T-helper 2 cell treated with Interferon-gamma antibody and Interleukin-4, amounts not matched to agents 100 ng/mL and 5 ng/mL, for 36 hours (primary cell): ENCODE data around the gene AQP1. TPM values are rescaled to one million over a fixed set of nuclear protein-coding genes. Genes with fewer than 3 reads are reported as not detected.

Experiments used
- intact Hi-C: fragments of 100-400 bp; cut with micrococcal nuclease; formaldehyde crosslinking; loops from one replicate; pipeline ENCODE4 v1.15.1; 2023
- total RNA-seq: library from RNA; stranded (reverse); gene quantifications from 2 replicates; pipeline ENCODE4 v1.2.3, GENCODE V29; 2022

The AQP1 gene
- total RNA-seq, 1 donor from 2014 or later: not detected

GRCh38 chr7:30920584-30921539 is 9.2 kb downstream of the AQP1 start:
- intact Hi-C loops: no loop called here

GRCh38 chr7:30921540-30922401 is 10.1 kb downstream of the AQP1 start:
- intact Hi-C loops: no loop called here

- intact Hi-C loops: no loop called here
Observed at GRCh38 chr7:30922596-30922995, 10.9 kb downstream of the AQP1 start.

GRCh38 chr7:30923009-30923773 is 11.5 kb downstream of the AQP1 start:
- intact Hi-C loops: no loop called here

- intact Hi-C loops: no loop called here
Observed at GRCh38 chr7:30923774-30924413, 12.2 kb downstream of the AQP1 start.

GRCh38 chr7:30924624-30925023 is 13.0 kb downstream of the AQP1 start:
- intact Hi-C loops: no loop called here

GRCh38 chr7:30925117-30925516 is 13.5 kb downstream of the AQP1 start:
- intact Hi-C loops: no loop called here

GRCh38 chr7:30925913-30926312 is 14.3 kb downstream of the AQP1 start:
- intact Hi-C loops: no loop called here

GRCh38 chr7:30926313-30926712 is 14.7 kb downstream of the AQP1 start:
- intact Hi-C loops: no loop called here

- intact Hi-C loops: no loop called here
Observed at GRCh38 chr7:30927040-30927439, 15.4 kb downstream of the AQP1 start.

- intact Hi-C loops: no loop called here
Observed at GRCh38 chr7:30927559-30927958, 15.9 kb downstream of the AQP1 start.

- intact Hi-C loops: no loop called here
Observed at GRCh38 chr7:30928254-30928872, 16.7 kb downstream of the AQP1 start.

- intact Hi-C loops: no loop called here
Observed at GRCh38 chr7:30929686-30930085, 18.0 kb downstream of the AQP1 start.

GRCh38 chr7:30930621-30931020 is 19.0 kb downstream of the AQP1 start:
- intact Hi-C loops: no loop called here

- intact Hi-C loops: no loop called here
Observed at GRCh38 chr7:30931161-30931928, 19.7 kb downstream of the AQP1 start.

- intact Hi-C loops: no loop called here
Observed at GRCh38 chr7:30931929-30932540, 20.4 kb downstream of the AQP1 start.

GRCh38 chr7:30932562-30932961 is 20.9 kb downstream of the AQP1 start:
- intact Hi-C loops: no loop called here

GRCh38 chr7:30933124-30933974 is 21.7 kb downstream of the AQP1 start:
- intact Hi-C loops: no loop called here
